ENCODE measurements around the gene MICALL1.
"Not testable (repeated sequence)": the region's sequence is repeated elsewhere in the genome, so short reads cannot be mapped to it uniquely, and the experiment has no call there.

MICALL1 gene

GRCh38 chr22:37965940-37966664, 60.0 kb downstream of the MICALL1 start:
- no peak for DNase-seq

DNA sequence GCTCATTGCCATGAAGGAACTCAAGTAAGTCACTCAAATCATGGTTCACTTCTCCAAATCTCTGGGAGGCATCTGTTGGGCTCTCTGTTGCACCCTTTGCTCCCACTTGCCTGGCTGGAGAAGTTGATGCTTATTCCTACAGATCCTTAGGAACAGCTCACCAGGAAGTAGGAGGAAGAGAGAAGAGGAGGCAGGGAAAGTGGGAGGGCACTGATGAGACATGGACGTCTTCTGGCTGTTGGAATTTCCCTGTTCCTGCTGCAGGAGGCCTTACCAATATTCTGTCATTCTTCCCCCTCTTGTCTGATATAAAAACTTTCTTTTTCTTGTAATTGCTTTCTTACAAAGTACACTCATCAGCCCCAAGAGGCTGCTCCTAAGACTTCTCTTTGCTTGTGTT, 61.0 kb downstream of the MICALL1 start:
- DNase-seq: no peak

DNA sequence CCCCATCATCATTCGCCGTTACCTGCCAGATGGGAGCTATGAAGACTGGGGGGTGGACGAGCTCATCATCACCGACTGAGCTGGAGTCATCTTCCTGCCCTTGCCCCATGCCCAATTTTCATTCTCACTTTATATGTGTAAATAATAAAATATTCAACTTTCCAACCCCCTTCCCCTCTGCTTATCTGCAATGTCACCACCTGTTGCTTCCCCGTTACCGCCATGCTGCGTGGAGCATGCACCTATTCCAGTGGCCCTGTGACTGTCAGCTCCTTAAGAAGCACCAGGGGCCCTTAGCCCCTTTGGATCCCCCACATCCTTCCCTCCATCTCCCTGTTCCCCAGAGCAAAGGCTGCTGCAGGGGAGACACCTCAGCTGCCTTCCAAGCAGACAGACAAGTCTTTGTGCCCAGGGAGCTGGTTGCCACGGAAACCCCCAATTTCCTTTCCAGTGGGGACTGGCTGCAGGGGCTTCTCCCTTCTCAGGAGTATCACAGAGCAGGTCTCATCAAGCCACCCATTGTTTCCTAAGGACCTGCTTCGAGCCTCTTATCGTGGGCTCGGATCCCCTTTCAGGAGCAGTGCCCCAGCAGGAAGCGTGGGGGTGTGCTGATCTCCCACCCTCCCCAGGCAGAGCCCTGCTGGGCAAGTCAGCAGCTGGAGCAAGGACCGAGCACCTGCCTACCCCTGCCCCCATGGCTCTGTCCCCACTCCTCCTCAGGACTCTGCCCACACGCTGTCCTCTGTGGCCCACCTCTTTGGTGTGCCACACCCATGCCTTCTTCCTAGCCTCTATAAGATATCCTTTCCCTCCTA, 61.7 kb downstream of the MICALL1 start:
- no peak for DNase-seq

GRCh38 chr22:37968452-37969251, 62.6 kb downstream of the MICALL1 start:
- no peak for DNase-seq

- no peak for DNase-seq
Measured at GRCh38 chr22:37970864-37971263, 64.8 kb downstream of the MICALL1 start.

DNA sequence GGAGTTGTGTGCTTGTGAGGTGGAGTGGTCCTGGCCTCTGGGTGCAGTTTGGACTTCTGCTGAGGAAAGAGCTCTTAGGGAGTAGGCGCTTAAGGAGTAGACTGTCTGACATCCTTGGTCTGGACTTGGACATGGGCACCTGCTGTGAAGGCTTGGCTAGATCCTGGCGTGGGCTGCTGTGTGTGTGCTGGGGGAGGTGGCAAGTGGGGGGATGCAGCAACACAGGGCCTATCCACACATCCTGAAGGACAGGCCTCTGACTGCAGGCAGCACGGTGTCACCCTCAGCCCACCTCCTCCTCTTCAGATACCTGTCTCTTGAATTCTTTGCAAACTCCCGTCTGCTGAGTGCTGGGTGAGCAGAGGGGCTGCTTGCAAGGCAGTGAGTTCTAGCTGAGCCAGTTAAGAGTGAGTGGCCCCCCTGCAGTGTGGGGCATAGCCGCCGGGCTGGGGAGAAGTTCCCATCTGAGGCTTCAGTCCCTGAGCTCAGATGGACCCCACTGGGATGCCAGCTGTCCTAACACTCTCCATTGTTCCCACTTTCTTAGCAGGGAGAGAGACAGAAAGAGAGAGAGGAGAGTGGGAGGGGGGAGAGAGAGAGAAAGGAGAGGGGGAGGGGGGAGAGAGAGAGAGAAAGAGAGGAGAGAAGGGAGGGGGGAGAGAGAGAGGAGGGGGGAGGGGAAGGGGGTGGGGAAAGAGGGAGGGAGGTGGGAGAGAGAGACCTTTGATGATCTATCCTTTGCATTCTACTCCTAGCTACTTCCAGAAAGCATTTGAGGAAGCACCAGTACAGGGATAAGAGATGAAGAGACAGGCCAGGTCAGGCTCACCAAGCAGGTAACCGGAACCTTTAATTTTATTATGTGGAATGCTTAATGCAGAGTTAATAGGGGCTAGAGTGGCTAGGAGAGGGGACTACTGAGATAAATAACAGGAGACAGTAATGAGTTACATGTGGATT, 65.7 kb downstream of the MICALL1 start:
- no peak for DNase-seq

DNA sequence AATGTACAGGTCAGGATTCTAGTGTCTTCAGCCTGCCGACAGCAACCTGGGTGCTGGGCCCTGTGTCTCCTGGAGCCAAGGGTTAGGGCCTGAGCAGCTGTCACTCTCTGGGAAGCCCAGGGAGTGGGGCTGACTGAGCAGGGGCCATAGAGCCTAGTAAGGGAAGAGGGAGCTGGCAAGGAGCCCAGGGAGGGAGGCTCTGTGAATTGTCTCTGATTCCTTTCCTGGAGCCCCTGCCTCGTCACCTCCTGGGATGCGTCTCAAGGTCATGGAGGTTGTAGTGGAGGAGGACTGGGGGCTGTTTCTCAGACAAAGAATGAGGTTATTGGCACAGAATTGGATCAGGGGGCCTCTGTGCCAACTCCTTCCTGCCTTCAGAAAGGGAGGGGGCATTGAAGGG, 66.4 kb downstream of the MICALL1 start:
- no peak for DNase-seq

GRCh38 chr22:37973271-37974170, 67.4 kb downstream of the MICALL1 start:
- DNase-seq: no peak

DNA sequence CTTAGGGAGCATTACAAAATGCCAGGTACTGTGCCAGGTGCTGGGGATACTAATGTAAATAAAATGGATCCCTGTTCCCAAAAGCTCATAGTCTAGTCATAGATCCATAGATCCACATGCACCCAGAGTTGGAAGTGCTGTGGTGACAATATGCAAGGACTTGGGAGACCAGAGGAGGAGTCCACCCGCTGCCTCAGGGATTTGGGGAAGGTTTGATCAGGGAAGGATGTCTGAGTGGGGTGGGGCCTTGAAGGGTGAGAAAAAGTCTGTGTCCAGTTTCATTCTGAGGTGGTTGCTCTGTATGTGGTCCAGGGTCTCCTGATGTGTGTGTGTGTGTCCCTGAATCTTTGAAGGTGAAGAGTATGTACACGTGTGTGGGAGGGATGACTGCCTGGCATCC, 69.1 kb downstream of the MICALL1 start:
- DNase-seq: no peak

DNA sequence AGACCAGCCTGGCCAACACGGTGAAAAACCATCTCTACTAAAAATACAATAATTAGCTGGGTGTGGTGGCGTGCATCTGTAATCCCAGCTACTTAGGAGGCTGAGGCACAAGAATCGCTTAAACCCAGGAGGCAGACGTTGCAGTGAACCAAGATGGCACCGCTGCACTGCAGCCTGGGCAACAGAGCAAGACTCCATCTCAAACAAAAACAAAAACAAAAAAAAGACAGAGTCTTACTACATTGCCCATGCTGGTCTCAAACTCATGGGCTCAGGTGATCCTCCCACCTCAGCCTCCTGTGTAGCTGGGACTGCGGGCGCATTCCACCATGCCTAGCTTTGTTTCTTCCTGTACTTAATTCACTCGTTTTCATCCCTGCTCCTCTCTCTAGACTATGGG, 69.9 kb downstream of the MICALL1 start:
- DNase-seq: not testable (repeated sequence)

DNA sequence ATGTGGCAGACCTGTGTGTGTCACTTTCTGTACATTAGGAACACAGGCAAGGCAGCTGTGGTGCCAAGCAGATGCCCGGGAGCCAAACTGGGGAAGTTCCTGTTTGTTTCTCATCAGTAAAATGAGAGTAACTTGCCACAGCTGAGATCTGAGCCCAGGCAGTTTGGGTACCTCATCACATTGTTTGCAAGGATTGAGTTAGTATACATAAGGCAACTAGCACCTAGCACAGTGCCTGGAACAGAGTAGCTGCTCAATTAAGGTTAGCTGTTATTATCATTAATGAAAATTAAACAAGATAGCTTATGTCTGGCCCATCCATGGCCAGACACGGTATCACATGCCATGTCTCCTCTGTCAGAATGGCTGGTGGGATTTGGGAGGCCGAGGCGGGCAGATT, 70.5 kb downstream of the MICALL1 start:
- no peak for DNase-seq

GRCh38 chr22:37979782-37980181, 73.7 kb downstream of the MICALL1 start:
- no peak for DNase-seq

DNA sequence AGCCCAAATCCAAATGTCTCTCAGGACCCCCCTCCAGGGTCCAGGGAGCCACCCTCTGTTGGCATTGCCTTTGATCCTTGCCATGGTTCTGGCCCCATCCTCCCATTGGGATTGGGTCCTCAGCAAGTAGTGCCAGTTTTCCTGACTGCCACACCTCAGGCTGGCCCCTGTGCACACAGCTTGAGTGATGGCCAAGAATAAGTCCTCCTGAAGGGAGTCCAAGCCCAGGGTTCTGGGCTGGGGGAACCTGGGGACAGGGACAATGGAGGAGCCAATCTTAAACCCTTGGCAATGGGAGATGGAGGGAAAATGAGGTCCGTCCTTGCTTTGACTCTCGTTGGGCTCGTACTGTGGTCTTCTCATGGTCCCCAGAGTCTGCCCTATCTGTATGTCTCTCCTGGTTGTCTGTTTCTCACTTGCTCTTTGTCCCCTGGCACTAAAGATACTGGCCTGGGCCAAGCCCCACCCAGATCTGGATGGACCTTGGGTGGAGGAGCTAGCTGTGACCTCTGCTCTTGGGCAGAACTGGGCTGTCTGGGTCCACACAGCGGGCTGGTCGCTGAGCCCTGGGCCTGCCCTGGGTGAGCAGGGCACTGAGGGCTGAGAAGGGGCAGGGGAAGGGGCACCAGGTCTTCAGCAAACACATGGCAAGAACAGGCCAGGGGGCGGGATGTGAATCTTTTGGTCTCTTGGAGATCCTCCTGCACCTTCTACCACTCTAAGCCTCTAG, 75.3 kb downstream of the MICALL1 start:
- DNase-seq: no peak

- DNase-seq: no peak
Measured at GRCh38 chr22:37982151-37982785, 76.2 kb downstream of the MICALL1 start.

DNA sequence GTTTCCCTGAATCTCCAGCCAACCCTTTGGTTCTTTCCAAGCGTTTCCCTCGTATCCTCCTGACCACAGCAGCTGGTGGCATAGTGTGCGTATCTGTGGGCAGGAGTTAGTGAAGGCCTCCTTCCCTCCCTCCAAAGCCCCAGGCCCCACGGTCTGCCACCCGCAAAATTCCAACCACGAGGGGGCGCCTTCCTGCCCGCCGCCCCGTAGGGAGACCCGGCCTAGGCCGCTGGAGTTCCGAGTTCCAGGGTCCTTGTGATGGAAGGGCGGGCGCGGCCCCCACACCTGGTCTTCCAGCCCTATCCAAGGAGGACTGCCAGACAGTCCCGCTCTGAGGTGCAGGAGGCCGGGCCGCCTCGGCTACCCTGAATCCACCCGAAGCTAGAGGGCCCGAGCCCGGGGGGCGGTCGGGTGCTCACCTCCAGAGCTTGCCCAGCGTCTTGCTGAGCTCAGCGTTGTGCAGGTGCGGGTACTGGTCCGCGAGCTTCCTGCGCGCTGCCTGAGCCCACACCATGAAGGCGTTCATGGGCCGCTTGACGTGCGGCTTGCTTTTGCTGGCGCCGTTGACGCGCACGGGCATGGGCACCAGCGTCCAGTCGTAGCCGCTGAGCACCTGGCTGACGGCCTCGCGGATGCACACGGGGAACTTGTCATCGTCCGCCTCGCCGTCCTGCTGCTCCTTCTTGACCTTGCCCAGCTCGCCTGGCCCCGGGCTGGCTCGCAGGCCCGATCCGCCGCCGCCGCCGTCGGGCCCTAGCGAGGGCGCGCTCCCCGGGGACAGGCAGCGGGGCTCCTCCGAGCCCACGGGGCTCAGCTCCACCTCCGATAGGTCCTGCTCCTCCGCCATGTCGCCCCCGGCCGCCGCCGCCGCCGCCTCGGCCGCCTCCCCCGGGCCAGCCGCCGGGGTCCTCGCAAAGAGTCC, 77.1 kb downstream of the MICALL1 start:
- DNase-seq: no peak

DNA sequence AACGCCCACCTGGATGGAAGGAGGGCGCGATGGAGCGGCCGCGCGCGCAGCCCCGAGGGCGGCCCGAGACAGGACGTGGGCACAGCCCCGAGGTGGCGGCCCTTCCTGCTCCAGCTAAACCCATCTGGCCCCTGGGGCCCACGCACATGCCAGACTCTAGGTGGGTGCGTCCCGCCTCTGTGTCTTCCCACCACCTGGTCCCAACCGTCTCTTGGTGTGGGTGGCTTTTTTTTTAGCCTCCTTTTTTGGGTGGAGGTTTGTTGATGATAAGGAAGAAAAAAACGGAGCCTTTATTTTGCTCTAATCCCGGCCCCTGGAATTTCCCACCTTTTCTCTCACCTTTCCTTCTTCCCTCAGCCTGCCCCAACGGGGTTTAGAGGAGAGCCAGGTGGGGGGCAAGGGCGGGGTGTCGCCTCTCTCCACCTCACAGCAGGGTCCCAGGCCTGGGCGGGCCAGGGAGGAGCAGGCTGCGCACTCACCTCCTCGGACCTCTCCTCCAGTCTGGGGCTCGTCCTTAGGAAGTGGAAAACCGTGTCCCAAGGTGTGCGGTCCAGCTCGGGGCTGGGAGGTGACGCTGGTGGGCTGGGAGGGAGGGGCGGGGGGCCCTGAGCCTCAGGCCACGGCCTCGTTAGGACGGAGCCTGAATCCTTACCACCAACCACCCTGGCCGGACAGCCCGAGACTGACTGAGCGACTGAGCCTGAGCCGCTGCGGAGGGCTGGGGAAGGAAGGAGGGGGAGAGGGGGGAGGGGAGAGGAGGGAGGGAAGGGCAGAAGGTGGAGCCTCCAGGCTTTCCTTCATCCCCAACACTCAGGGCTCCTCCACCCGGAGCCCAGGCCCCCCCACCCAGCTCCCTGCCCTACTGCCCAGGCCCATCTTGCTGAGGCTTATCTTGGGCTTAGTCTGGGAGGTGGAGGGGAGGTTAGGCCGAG, 78.0 kb downstream of the MICALL1 start, which contains the start of gene SOX10:
Gene SOX10 (minus strand): TSS at position 696 of the 932 bp plus-strand sequence. CDS start 771 bp downstream, outside the sequence.
- no peak for DNase-seq

DNA sequence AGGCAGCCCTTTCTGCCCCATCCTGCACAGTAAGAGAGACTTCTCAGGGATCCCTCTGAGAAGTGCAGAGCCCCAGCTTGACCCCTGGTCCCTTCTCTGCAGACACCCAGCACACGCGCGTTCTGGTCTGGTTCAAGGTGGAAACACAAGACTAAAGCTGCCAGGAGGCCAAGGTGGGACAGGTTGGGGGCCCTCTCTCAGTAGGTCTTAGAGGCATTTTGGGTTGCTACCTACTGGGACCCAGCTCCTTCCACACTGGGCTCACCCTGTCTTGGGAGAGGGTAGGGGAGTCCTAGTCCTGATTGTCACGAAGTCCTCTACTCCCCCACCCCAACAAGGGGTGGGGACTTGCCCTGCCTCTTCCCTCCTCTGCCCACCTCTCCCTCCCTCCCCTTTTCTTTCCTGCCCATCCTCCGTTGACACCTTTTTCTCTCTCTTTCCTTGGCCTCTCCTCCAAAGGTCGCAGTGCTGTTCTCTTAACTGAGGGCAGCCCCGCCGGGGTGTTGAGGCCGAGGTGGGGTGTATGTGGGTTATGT, 79.0 kb downstream of the MICALL1 start:
- DNase-seq: no peak

Data from activated CD4-positive, alpha-beta T cell treated with anti-CD3 and anti-CD28 coated beads, Interleukin-10, Interleukin-2, amounts not matched to agents 100 ng/mL and 50 ng/mL, durations not matched to agents 16 hours and 8 hours (primary cell).